ENCODE results near the gene KCNK1.

DNA sequence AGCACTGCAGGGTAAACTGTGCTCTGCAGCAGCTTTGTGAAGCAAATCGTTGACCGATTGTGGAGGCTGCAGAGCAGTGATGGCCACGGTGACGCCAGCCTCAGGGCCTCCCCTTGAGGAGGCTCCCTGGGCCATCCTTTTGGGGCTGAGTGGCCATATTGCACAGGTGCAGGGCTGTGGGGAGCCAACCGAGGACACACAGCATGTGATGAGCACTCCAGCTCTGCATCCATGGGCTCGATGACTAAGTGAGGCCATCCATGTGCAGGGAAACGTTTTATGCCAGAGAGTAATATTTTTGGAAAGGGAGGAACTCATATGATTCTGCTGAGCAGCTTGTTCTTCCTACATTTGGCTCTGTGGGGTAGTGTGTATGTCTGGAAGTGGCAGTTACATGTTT lies 24.6 kb downstream of the KCNK1 start:
- TF ChIP-seq MXD4 (CRISPR knock-in tag; IDR thresholded peaks at IDR 0.05) (no peak), POLR2A (IDR thresholded peaks at IDR 0.05; ENCODE audit: insufficient read depth in 1 of 2, low read depth in 2 of 2, low read length in 2 of 2) (no peak), SALL2 (CRISPR knock-in tag; IDR thresholded peaks at IDR 0.05) (no peak), ZBTB20 (CRISPR knock-in tag; IDR thresholded peaks at IDR 0.05; ENCODE audit: borderline replicate concordance, low read depth) (no peak)
- TF ChIP-seq, protein P1, sequence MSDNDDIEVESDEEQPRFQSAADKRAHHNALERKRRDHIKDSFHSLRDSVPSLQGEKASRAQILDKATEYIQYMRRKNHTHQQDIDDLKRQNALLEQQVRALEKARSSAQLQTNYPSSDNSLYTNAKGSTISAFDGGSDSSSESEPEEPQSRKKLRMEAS (IDR thresholded peaks at IDR 0.05) = no peak
- TF ChIP-seq, protein P2, sequence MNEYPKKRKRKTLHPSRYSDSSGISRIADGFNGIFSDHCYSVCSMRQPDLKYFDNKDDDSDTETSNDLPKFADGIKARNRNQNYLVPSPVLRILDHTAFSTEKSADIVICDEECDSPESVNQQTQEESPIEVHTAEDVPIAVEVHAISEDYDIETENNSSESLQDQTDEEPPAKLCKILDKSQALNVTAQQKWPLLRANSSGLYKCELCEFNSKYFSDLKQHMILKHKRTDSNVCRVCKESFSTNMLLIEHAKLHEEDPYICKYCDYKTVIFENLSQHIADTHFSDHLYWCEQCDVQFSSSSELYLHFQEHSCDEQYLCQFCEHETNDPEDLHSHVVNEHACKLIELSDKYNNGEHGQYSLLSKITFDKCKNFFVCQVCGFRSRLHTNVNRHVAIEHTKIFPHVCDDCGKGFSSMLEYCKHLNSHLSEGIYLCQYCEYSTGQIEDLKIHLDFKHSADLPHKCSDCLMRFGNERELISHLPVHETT (CRISPR knock-in tag; conservative IDR thresholded peaks at IDR 0.05) = no peak
- TF ChIP-seq, protein P3, sequence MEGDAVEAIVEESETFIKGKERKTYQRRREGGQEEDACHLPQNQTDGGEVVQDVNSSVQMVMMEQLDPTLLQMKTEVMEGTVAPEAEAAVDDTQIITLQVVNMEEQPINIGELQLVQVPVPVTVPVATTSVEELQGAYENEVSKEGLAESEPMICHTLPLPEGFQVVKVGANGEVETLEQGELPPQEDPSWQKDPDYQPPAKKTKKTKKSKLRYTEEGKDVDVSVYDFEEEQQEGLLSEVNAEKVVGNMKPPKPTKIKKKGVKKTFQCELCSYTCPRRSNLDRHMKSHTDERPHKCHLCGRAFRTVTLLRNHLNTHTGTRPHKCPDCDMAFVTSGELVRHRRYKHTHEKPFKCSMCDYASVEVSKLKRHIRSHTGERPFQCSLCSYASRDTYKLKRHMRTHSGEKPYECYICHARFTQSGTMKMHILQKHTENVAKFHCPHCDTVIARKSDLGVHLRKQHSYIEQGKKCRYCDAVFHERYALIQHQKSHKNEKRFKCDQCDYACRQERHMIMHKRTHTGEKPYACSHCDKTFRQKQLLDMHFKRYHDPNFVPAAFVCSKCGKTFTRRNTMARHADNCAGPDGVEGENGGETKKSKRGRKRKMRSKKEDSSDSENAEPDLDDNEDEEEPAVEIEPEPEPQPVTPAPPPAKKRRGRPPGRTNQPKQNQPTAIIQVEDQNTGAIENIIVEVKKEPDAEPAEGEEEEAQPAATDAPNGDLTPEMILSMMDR (CRISPR knock-in tag; IDR thresholded peaks at IDR 0.05) = no peak
